Endothelial cell of hepatic sinusoid (primary cell): Measurements from ENCODE around the gene USP32.
"Not testable (repeated sequence)": the region's sequence is repeated elsewhere in the genome, so short reads cannot be mapped to it uniquely, and the experiment has no call there.

ENCODE experiments used
- in situ Hi-C: cut with HindIII; loops from 2 replicates; pipeline ENCODE4 v1.10.0; 2017; ENCODE audit warnings: low sequenced_read_pairs

The USP32 gene

DNA sequence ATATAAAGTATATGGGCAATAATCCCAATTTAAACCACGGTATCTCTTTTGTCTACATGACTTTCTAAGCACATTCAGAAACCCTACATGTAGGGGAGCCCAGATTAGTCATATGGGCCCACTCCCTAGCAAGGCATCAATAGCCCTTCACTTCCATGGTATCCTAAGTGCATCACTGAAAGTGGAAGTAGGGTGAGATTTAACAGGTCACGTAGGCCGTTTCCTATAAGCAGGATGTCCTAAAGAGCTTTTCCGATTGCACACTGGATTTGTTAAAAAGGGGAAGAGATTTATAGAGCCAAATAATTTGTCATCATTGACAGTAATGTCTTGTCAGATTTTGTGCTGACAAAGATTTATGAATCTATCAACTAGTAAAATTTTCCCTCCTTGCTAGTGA lies 203.2 kb downstream of the USP32 start:
- in situ Hi-C loops = no loop called here

- in situ Hi-C loops = not testable (repeated sequence)
These were observed 204.8 kb downstream of the USP32 start for GRCh38 chr17:60186846-60187745.

- in situ Hi-C loops = not testable (repeated sequence)
These were observed 205.6 kb downstream of the USP32 start for GRCh38 chr17:60186372-60186771.

DNA sequence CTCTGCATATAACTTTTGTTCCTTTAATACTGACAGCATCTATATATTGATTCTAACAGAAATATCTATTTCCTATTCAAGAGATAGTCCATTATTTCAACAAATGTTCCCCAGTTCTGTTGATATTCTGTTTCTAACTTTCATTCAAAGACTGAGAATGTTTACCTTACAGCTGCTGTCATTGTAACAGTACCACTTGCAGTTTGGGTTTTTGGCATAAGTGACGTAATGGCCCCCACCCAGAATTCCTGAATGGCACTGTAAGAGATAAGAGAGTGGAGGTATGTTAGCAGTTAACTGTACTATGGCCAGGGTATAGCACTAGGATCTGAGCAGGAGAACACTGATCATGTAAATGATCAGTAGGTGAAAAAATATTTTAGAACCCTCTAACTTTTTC lies 211.6 kb downstream of the USP32 start:
- in situ Hi-C loops = not testable (repeated sequence)

DNA sequence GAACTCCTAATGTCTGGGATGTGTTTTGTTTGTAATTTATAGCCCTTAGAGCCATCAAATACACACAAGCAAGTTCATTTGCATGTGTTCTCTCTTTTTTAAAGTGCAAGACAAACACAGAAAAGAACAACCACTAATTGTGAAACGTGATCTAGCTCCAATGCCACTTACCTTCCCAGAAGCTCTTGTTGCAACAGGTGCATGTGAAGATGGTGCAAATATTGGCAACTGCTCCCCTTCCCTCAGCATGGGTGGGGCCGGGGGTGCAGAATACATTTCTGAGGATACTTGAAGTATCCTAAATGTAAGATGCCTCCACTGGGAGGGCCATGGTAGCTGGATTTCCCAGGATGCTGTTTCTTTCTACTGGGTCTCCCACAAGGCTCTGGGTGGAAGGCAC lies 213.8 kb downstream of the USP32 start:
- in situ Hi-C loops = not testable (repeated sequence)

DNA sequence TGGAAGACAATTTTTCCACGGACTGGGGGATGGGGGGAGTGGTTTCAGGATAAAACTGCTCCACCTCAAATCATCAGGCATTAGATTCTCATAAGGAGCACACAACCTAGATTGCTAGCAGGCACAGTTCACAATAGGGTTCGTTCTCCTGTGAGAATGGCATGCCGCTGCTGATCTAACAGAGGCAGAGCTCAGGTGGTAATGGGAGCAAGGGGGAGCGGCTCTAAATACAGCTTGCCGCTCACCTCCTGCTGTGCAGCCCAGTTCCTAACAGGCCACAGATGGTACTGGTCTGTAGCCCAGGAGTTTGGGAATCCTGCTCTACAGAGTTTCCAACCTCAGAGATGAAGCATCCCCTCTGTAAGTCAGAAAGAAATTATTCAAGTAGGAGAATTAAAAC lies 215.2 kb downstream of the USP32 start:
- in situ Hi-C loops = not testable (repeated sequence)

DNA sequence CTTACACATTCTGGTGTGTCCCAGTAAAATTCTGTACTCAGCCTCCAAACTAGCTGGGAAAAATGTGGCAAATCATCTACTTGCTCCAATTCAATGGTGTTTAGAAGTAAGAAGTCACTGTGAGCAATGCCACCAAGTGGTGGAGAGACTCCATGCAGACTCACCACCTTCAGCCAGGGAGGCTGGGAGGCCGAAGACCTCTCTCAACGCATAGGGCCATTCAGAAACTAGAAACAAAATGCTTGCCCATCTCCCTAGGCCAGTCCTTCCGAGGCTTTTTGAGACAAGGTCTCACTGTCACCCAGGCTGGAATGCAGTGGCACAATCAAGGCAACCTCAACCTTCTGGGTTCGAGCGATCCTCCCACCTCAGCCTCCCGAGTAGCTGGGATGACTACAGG lies 217.2 kb downstream of the USP32 start:
- in situ Hi-C loops = not testable (repeated sequence)

DNA sequence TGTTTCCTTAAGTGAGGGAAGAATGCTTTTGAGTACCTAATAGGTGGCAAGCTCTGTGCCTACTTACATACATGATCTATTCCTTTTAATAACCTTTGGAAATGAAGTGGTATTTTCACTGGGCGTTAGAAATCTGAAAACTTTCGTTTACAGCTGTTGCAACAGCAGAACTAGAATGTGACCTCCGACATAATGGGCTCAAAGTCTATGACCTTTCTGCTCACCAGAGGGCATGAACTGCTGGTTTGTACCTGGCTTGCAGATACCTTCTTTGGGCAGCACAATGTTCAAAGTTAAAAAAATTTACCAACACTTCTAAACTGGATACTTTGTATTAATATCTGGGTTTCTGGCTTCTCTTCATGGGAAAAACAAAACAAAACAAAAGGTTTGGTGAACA lies 217.9 kb downstream of the USP32 start:
- in situ Hi-C loops = no loop called here

DNA sequence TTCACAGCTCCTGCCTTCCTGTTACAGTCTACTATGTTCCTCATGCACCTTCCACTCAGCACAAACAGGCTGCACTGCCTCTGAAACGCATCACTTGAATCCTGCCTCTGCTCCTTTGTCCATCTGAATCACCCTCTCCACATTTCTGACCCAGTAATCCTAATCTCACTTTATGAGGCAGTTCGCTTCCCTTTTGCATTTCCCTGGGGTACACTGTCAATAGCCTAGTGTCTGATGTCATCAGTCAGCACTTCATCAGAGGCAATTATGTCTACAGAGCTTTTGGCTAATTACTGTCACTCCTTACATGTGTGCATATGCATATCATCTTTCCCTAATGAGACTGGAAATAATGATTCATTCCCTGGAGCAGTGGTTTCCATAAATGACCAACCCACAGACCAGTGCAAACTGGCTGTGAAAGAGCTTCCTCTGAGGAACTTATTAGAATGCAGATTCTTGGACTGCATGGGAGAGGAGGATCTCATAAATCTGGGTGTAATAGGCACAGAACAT lies 218.6 kb downstream of the USP32 start:
- in situ Hi-C loops = no loop called here

DNA sequence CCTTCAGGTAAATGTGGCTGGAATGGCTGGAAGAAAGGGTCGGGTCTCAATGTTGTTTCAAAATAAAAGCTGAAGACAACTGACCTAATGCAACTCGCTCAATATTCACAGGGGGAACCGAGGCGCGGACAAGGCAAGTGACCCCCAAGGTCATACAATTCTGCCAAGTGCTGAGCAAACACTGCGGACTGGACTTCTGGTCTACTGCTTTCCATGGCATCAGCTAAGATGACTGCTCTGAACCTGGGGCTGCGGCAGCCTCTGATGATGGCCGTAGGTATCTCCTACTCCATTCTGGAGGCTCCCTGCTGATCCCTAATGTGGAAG lies 220.2 kb downstream of the USP32 start:
- in situ Hi-C loops = no loop called here

- in situ Hi-C loops = no loop called here
These were observed 220.8 kb downstream of the USP32 start for GRCh38 chr17:60170835-60171752.

- in situ Hi-C loops = no loop called here
These were observed 221.8 kb downstream of the USP32 start for GRCh38 chr17:60169921-60170817.

DNA sequence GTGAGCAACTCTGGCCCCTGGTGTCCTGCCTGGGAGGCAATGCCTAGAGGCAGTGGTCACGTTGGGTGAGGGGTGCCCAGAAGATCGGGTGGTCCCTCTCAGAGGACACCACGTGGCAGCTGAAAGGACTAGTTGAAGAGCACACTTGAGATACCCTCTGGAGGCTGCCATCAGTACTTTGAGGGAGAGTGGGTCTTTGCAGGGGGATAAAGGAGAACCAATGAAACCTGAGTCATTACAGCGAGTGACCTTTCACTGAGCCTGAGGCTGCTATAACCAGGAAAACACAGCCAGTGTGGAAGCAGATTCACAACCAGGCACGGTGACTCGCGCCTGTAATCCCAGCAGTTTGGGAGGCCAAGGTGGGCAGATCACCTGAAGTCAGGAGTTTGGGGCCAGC lies 223.3 kb downstream of the USP32 start:
- in situ Hi-C loops = no loop called here

- in situ Hi-C loops = no loop called here
These were observed 224.7 kb downstream of the USP32 start for GRCh38 chr17:60167065-60167741.

GRCh38 chr17:60165971-60166370 lies 226.0 kb downstream of the USP32 start:
- in situ Hi-C loops = no loop called here

DNA sequence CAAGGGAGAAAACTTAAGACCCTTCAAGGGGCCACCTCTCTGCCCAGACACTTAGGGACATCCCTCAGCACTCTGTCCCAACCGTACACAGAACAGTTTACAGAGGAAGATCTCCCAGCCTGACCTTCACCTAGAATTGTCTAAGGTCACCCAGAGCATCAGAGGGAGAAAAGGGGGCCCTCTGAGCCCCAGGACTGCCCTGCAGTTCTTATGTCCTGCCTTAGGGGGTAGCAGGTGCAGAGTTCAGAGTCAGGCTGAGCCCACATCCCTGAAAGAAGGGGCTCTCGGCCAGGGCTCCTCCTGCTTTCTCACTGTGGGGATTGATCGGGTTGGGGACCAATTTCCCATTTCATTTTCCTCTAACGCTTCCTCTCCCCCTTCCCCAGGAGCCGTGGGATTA lies 226.7 kb downstream of the USP32 start:
- in situ Hi-C loops = no loop called here

DNA sequence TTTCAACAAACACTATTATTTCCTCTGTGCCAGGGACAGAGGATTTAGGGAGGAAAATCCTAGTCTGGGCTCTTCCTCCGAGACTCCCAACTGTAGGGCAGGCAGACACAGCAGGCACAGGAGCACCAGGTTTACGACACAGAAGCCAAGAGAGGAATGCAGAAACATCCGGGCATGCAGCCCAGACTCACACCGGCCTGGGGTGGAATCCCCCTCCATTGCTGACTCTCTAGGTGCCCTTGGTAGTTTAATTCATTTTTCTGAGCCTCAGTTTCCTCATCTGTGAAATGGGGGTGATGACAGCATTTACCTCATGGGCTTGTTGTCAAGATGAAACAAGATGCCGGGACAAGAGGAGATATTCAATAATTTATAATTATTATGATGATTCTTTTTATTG lies 227.2 kb downstream of the USP32 start:
- in situ Hi-C loops = no loop called here

DNA sequence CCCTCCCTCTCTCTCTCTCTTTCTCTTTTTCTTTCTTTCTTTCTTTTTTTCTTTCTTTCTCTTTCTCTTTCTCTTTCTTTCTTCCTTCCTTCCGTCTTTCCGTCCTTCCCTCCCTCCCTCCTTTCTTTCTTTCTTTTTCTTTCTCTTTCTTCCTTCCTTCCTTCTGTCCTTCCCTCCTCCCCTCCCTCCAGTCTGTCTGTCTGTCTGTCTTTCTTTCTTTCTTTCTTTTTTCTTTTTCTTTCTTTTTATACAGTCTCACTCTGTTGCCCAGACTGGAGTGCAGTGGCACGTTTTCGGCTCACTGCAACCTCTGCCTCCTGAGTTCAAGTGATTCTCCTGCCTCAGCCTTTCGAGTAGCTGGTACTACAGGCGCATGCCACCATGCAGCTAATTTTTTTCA lies 227.8 kb downstream of the USP32 start:
- in situ Hi-C loops = no loop called here

DNA sequence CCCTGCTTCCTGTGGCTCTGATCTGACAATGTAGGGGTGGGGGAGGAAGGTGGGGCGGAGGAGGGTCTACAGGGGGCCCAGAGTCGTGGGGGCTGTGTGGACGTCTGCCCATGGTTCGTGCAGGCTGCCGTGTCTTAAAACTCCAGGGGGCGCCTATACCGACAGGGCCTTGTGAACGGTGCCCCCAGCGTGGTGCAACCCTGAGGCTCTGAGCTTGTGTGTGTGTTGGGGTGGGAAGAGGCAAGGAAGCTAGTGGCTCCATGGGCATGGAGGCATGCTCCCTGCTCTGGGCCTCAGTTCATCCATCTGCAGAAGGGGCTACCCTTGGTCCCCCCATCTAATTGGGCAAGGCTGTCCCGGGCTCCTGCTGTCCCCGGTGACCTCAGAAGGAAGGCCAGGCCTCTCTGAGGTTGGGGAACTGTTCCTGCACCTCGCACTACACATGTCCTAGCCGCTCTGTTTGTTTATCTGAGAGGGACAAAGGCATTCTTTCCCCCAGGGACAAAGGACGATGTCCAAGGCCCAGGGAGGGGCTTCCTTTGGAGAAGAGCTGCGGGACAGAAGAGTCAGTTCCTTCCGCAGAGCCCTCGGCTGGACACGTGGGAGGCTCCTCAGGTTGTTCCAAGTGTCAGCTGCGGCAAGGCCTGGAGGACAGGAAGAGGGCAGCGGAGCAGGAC lies 228.7 kb downstream of the USP32 start:
- in situ Hi-C loops = no loop called here
